ENCODE data around the gene ABCB9.

The ABCB9 gene

GRCh38 chr12:122998316-122998715, 32.1 kb upstream of the ABCB9 start:
- TF ChIP-seq GATA2 (IDR thresholded peaks at IDR 0.05; ENCODE audit: low read depth, low read length) (no peak), GATA3 (IDR thresholded peaks at IDR 0.05; ENCODE audit: low read depth, low read length) (no peak)

GRCh38 chr12:122997343-122998250, 31.3 kb upstream of the ABCB9 start:
- no peak for TF ChIP-seq GATA3 (IDR thresholded peaks at IDR 0.05; ENCODE audit: low read depth, low read length)
- no peak for TF ChIP-seq GATA2 (IDR thresholded peaks at IDR 0.05; ENCODE audit: low read depth, low read length)

GRCh38 chr12:122996621-122997342, 30.5 kb upstream of the ABCB9 start:
- TF ChIP-seq GATA2 (IDR thresholded peaks at IDR 0.05; ENCODE audit: low read depth, low read length) (no peak), GATA3 (IDR thresholded peaks at IDR 0.05; ENCODE audit: low read depth, low read length) (no peak)

- TF ChIP-seq GATA2 (IDR thresholded peaks at IDR 0.05; ENCODE audit: low read depth, low read length) (no peak), GATA3 (IDR thresholded peaks at IDR 0.05; ENCODE audit: low read depth, low read length) (no peak)
Observed at GRCh38 chr12:122996188-122996601, 29.9 kb upstream of the ABCB9 start.

GRCh38 chr12:122995503-122996187, 29.4 kb upstream of the ABCB9 start:
- TF ChIP-seq GATA2 (IDR thresholded peaks at IDR 0.05; ENCODE audit: low read depth, low read length) (no peak), GATA3 (IDR thresholded peaks at IDR 0.05; ENCODE audit: low read depth, low read length) (no peak)

- TF ChIP-seq GATA3 (IDR thresholded peaks at IDR 0.05; ENCODE audit: low read depth, low read length) (no peak), GATA2 (IDR thresholded peaks at IDR 0.05; ENCODE audit: low read depth, low read length) (no peak)
Observed at GRCh38 chr12:122994781-122995502, 28.7 kb upstream of the ABCB9 start.

- TF ChIP-seq GATA2 (IDR thresholded peaks at IDR 0.05; ENCODE audit: low read depth, low read length) (no peak), GATA3 (IDR thresholded peaks at IDR 0.05; ENCODE audit: low read depth, low read length) (no peak)
Observed at GRCh38 chr12:122994140-122994675, 27.9 kb upstream of the ABCB9 start.

- TF ChIP-seq GATA2 (IDR thresholded peaks at IDR 0.05; ENCODE audit: low read depth, low read length) (no peak), GATA3 (IDR thresholded peaks at IDR 0.05; ENCODE audit: low read depth, low read length) (no peak)
Observed at GRCh38 chr12:122992386-122992785, 26.1 kb upstream of the ABCB9 start.

GRCh38 chr12:122991623-122992275, 25.5 kb upstream of the ABCB9 start:
- TF ChIP-seq GATA3 (IDR thresholded peaks at IDR 0.05; ENCODE audit: low read depth, low read length) (no peak), GATA2 (IDR thresholded peaks at IDR 0.05; ENCODE audit: low read depth, low read length) (no peak)

GRCh38 chr12:122990961-122991622, 24.8 kb upstream of the ABCB9 start:
- TF ChIP-seq GATA2 (IDR thresholded peaks at IDR 0.05; ENCODE audit: low read depth, low read length) (no peak), GATA3 (IDR thresholded peaks at IDR 0.05; ENCODE audit: low read depth, low read length) (no peak)

GRCh38 chr12:122990561-122990960, 24.3 kb upstream of the ABCB9 start:
- TF ChIP-seq GATA3 (IDR thresholded peaks at IDR 0.05; ENCODE audit: low read depth, low read length), result no peak
- no peak for TF ChIP-seq GATA2 (IDR thresholded peaks at IDR 0.05; ENCODE audit: low read depth, low read length)

GRCh38 chr12:122989874-122990419, 23.7 kb upstream of the ABCB9 start:
- no peak for TF ChIP-seq GATA3 (IDR thresholded peaks at IDR 0.05; ENCODE audit: low read depth, low read length)
- no peak for TF ChIP-seq GATA2 (IDR thresholded peaks at IDR 0.05; ENCODE audit: low read depth, low read length)
